Choroid plexus epithelial cell (primary cell): Measurements from ENCODE around the gene MYL11.
"Not testable (repeated sequence)": the region's sequence is repeated elsewhere in the genome, so short reads cannot be mapped to it uniquely, and the experiment has no call there.

ENCODE experiments used
- DNase-seq: peaks from one replicate; pipeline ENCODE4 v3.0.0-alpha.2; 2010; ENCODE audit warnings: low read depth
- H3K4me3 ChIP-seq: 2 replicates; pipeline ENCODE4 v1.5.1; 2011; ENCODE audit warnings: low read depth, mild to moderate bottlenecking, control low read depth, low read length, moderate library complexity
- TF ChIP-seq, protein P1 (sequence below): conservative IDR thresholded peaks from 2 replicates; pipeline ENCODE4 v1.5.1; 2011; ENCODE audit warnings: low read depth, mild to moderate bottlenecking, control low read depth, inconsistent platforms, low read length, moderate library complexity

Gene MYL11

DNA sequence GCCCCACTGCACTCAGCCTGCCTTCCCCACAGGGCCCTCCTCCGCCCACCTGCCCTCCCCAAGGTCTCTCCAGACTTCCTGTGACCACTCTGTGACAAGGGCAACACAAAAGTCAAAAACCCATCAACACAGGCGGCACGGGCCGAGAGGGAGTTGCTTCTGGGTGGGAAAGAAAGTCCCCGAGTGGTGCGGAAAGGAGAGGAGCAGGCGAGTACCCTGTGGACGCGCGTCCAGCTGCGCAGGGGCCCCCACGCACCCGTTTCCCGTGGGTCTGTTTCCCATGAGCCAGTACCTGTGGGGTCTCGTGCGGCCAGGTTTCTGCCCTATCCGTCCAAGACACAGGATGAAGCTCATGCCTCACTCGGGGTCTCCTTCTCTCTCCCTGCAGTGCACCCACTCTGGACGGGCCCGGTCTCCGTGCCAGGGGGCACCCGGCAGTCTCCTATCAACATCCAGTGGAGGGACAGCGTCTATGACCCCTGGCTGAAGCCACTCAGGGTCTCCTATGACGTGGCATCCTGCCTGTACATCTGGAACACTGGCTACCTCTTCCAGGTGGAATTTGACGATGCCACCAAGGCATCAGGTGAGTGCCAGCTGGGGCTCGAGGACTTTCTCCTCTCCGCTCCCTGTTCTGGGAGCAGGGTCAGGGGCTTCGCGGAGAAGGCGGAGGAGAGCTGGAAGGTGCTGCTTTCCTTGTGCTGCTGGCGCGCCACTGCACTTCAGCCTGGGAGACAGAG lies 31.7 kb upstream of the MYL11 start:
- TF ChIP-seq, protein P1, sequence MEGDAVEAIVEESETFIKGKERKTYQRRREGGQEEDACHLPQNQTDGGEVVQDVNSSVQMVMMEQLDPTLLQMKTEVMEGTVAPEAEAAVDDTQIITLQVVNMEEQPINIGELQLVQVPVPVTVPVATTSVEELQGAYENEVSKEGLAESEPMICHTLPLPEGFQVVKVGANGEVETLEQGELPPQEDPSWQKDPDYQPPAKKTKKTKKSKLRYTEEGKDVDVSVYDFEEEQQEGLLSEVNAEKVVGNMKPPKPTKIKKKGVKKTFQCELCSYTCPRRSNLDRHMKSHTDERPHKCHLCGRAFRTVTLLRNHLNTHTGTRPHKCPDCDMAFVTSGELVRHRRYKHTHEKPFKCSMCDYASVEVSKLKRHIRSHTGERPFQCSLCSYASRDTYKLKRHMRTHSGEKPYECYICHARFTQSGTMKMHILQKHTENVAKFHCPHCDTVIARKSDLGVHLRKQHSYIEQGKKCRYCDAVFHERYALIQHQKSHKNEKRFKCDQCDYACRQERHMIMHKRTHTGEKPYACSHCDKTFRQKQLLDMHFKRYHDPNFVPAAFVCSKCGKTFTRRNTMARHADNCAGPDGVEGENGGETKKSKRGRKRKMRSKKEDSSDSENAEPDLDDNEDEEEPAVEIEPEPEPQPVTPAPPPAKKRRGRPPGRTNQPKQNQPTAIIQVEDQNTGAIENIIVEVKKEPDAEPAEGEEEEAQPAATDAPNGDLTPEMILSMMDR, result no peak
- H3K4me3 ChIP-seq, result no peak overlapping the region
- no peak for DNase-seq

DNA sequence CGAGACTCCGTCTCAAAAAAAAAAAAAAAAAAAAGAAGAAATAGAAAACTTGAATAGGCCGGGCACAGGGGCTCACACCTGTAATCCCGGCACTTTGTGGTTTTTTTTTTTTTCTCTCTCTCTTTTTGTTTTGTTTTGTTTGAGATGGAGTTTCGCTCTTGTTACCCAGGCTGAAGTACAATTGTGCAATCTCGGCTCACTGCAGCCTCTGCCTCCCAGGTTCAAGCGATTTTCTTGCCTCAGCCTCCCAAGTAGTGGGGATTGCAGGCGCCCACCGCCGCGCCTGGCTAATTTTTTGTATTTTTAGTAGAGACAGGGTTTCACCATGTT lies 31.1 kb upstream of the MYL11 start:
- not testable (repeated sequence) for DNase-seq, H3K4me3 ChIP-seq

DNA sequence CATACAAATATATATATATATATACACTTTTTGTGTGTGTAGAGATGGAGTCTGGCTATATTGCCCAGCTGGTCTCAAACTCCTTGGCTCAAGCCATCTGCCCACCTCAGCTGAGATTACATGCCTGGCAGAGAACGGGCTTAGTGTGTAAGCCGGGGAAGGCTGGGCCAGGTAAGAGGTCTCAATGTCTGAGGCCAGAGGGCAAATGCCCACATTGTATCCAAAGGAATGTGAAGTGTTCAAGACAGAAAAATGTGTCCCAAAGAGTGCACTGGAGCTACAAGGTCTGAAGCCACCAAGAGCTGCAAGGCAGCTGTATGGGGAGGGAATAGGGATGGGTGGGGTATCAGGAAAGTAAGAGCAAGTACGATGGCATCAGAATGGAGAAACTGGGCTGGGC lies 28.3 kb upstream of the MYL11 start:
- no peak overlapping the region for H3K4me3 ChIP-seq
- no peak for DNase-seq
- TF ChIP-seq, protein P1, result no peak

DNA sequence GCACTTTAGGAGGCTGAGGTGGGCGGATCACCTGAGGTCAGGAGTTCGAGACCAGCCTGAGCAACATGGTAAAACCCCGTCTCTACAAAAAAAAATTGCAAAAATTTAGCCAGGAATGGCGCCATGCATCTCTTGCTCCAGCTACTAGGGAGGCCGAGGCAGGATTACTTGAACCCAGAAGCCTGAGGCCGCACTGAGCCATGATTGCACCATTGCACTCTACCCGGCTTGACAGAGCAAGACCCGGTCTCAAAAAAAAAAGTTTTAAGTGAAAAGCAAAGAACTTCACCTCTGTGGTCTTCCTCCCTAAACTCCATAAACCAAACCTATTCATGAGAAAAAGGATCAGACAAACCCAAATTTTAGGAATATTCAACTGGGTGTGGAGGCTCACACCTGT lies 26.5 kb upstream of the MYL11 start:
- no peak overlapping the region for H3K4me3 ChIP-seq
- DNase-seq, result no peak
- TF ChIP-seq, protein P1, result no peak

DNA sequence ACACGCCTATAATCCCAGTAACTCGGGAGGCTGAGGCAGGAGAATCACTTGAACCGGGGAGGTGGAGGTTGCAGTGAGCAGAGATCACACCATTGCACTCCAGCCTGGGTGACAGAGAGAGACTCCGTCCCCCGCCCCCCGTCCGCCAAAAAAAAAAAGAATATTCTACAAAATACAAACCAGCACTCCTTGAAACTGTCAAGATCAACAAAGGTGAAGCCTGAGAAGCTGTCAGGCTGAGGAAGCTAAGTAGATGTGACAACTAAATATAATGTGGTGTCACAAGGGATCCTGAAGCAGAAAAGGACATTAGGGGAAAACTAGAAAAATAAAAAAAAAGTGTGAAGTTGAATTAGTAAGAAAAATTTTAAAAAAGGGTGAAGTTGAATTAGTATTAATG lies 25.7 kb upstream of the MYL11 start:
- H3K4me3 ChIP-seq, result no peak overlapping the region
- DNase-seq, result no peak
- TF ChIP-seq, protein P1, result no peak

DNA sequence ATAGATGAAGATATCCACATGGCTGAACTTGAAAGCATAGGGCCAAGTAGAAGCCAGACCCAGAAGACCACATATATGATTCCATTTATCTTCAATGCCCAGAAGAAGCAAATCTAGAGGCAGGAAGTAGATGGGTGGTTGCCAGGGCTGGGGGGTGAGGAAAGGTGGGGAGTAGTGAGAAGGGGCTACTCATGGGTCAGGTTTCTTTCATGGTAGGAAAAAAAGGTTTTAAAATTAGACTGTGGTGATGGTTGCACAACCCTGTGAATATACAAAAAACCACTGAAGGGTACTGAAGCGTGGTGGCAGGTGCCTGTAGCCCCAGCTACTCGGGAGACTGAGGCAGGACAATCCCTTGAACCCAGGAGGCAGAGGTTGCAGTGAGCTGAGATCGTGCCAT lies 24.9 kb upstream of the MYL11 start:
- DNase-seq, result no peak
- no peak overlapping the region for H3K4me3 ChIP-seq
- TF ChIP-seq, protein P1, result no peak

DNA sequence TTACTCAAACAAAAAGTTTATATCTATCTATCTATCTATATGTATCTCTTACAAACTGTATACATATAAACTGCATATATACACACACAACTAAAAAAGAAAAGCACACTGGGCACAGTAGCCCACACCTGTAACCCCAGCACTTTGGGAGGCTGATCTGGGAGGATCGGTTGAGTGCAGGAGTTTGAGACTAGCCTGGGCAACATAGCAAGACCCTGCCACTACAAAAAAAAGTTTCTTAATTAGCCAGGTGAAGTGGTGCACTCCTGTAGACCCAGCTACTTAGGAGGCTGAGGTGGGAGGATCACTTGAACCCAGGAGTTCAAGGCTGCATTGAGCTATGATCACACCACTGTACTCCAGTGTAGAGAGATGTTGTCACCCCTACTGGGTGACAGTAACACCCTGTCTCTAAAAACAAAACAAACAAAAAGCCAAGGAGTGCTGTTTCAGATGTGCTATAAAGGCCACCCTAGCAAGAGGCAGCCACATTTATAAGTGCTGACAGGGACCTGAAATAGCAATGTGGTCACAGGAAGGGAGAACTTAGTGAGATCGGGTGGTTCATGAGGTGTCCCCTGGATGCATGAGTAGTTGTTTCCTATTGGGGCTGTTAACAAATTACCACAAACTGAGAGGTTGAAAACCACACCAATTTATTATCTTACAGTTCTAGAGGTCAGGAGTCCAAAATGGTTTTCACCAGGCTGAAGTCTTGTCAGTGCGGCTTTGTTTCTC lies 24.3 kb upstream of the MYL11 start:
- DNase-seq, result no peak
- TF ChIP-seq, protein P1, result no peak
- H3K4me3 ChIP-seq, result no peak overlapping the region
